22Rv1 (cell line): ENCODE data around the gene FAM168B.

Experiments
- CTCF ChIP-seq: fragments of 450-650 bp; IDR thresholded peaks from 2 replicates; pipeline ENCODE4 v1.5.1; 2017; ENCODE audit warnings: mild to moderate bottlenecking
- ZFX ChIP-seq: fragments of 450-650 bp; IDR thresholded peaks from 2 replicates; pipeline ENCODE4 v1.6.1; 2017; ENCODE audit warnings: antibody characterized with exemption, borderline replicate concordance

GRCh38 chr2:131120815-131121317 lies 27.6 kb upstream of the FAM168B start:
- TF ChIP-seq CTCF (no peak), ZFX (no peak)
